Thyroid gland (tissue), 4 donors: ENCODE data around the gene SLC24A4. TPM values are rescaled to one million over a fixed set of nuclear protein-coding genes. Genes with fewer than 3 reads are reported as not detected.

Experiments
- DNase-seq, 2 donors: peaks; one replicate each; pipeline ENCODE4 v3.0.0-alpha.2; 2019
- H3K27ac ChIP-seq, 3 donors: fragments of 200-600 bp; sonication (generic); 1 replicate in 2 of 3; 2 replicates in 1 of 3; pipeline ENCODE4 v1.5.1; 2016 to 2019; ENCODE audit warnings: mild to moderate bottlenecking in 1 of 3, moderate library complexity in 1 of 3
- H3K27me3 ChIP-seq: fragments of 200-600 bp; sonication (generic); one replicate; pipeline ENCODE4 v1.5.1; 2019
- H3K36me3 ChIP-seq, 2 donors: fragments of 200-600 bp; sonication (generic); one replicate each; pipeline ENCODE4 v1.5.1; 2016 to 2019
- H3K4me1 ChIP-seq, 2 donors: fragments of 200-600 bp; sonication (generic); one replicate each; pipeline ENCODE4 v1.5.1; 2017 to 2019
- H3K4me3 ChIP-seq, 3 donors: fragments of 200-600 bp; sonication (generic); replicated peaks in 1 of 3; 1 replicate in 2 of 3; 2 replicates in 1 of 3; pipeline ENCODE4 v1.5.1; 2016; ENCODE audit warnings: mild to moderate bottlenecking in 1 of 3
- H3K9me3 ChIP-seq: fragments of 200-600 bp; sonication (generic); one replicate; pipeline ENCODE4 v1.5.1; 2017
- CTCF ChIP-seq, 6 experiments: fragments of 200-600 bp in 3 of 6; fragments of 450-650 bp in 3 of 6; sonication (generic) in 3 of 6; IDR thresholded peaks; one replicate each; pipeline ENCODE4 v1.5.1; 2016 to 2019; ENCODE audit warnings: antibody characterized with exemption in 6 of 6, mild to moderate bottlenecking in 2 of 6, inconsistent platforms in 1 of 6, moderate library complexity in 1 of 6
- POLR2A ChIP-seq, 2 donors: fragments of 450-650 bp; IDR thresholded peaks; one replicate each; pipeline ENCODE4 v1.6.1; 2017; ENCODE audit warnings: antibody characterized with exemption in 2 of 2, mild to moderate bottlenecking in 2 of 2, moderate library complexity in 1 of 2
- WGBS, 2 donors: methylation state at CpG; one replicate each; pipeline ENCODE4 v1.1.5; 2017; 5-methylcytosine and 5-hydroxymethylcytosine counted together
- intact Hi-C: fragments of 100-400 bp; cut with DNase I; formaldehyde crosslinking; loops from one replicate; pipeline ENCODE4 v1.15.1; 2023
- total RNA-seq, 4 donors: library from RNA; depleted of rRNA; stranded (reverse); fragments of >200 nt; gene quantifications; one replicate each; pipeline ENCODE4 v1.2.3, GENCODE V29; 2016

Gene SLC24A4
- total RNA-seq, 4 donors from 2014 or later: 0.05 to 0.46 (median 0.19) TPM

- H3K4me1 ChIP-seq: no peaks in the 10 kb centered on the region
- DNase-seq: no peak
- intact Hi-C loops: no loop called here
- H3K4me3 ChIP-seq: no peak overlapping the region
- no peaks in the 10 kb centered on the region for H3K9me3 ChIP-seq
- 72 to 75% methylated on average over 7 of the region's 7 CpGs for WGBS, 2 donors
- no peaks in the 10 kb centered on the region for H3K27me3 ChIP-seq
- H3K36me3 ChIP-seq: no peaks in the 10 kb centered on the region
- no peak overlapping the region for H3K27ac ChIP-seq
- TF ChIP-seq POLR2A (IDR thresholded peaks at IDR 0.05) (no peak), CTCF (IDR thresholded peaks at IDR 0.05) (no peak)
Measured at GRCh38 chr14:92309968-92310530, 12.9 kb upstream of the SLC24A4 start.

DNA sequence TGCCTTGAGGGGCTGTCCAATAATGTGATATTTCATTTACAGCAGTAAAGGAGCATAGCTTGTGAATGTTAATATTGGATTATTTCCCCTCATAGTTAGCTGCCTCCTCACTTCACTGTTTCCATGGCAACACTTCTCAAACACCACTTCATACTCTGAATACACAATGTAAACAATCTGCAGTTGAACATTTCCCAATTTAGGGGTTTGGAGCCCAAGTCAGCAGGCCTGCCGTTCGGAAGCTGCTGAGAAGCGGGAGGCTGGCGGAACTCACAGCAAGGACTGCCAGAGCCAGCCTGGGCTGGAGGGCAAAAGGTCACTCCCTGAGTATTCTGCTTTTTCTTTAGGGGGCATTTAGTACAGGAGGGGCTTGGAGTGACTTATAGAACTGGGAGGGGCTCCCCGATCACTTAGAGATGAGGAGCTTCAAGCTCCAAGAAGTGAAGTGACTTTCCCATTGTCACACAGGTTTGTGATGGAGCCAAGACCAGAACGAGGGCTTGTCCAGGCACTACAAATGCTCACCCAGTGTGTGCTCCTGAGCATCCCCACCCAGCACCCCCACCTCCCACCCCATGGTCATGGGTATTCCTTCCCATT is 12.1 kb upstream of the SLC24A4 start:
- intact Hi-C loops: no loop called here
- Histone ChIP-seq H3K4me1 (no peaks in the 10 kb centered on the region), H3K9me3 (no peaks in the 10 kb centered on the region), H3K36me3 (no peaks in the 10 kb centered on the region), H3K27ac (no peak overlapping the region), H3K27me3 (no peaks in the 10 kb centered on the region), H3K4me3 (no peak overlapping the region)
- 78 to 79% methylated on average over 6 of the region's 6 CpGs for WGBS, 2 donors
- DNase-seq: no peak
- TF ChIP-seq CTCF (IDR thresholded peaks at IDR 0.05) (no peak), POLR2A (IDR thresholded peaks at IDR 0.05) (no peak)

GRCh38 chr14:92314182-92314581 is 8.8 kb upstream of the SLC24A4 start:
- TF ChIP-seq POLR2A (IDR thresholded peaks at IDR 0.05) (no peak), CTCF (IDR thresholded peaks at IDR 0.05) (no peak)
- intact Hi-C loops: no loop called here
- H3K36me3 ChIP-seq: no peaks in the 10 kb centered on the region
- no peaks in the 10 kb centered on the region for H3K9me3 ChIP-seq
- H3K27ac ChIP-seq: no peak overlapping the region
- H3K4me3 ChIP-seq: no peak overlapping the region
- H3K27me3 ChIP-seq: no peaks in the 10 kb centered on the region
- no peaks in the 10 kb centered on the region for H3K4me1 ChIP-seq
- no peak for DNase-seq
- WGBS, 2 donors: 84 to 89% methylated on average over 1 of the region's 1 CpG

DNA sequence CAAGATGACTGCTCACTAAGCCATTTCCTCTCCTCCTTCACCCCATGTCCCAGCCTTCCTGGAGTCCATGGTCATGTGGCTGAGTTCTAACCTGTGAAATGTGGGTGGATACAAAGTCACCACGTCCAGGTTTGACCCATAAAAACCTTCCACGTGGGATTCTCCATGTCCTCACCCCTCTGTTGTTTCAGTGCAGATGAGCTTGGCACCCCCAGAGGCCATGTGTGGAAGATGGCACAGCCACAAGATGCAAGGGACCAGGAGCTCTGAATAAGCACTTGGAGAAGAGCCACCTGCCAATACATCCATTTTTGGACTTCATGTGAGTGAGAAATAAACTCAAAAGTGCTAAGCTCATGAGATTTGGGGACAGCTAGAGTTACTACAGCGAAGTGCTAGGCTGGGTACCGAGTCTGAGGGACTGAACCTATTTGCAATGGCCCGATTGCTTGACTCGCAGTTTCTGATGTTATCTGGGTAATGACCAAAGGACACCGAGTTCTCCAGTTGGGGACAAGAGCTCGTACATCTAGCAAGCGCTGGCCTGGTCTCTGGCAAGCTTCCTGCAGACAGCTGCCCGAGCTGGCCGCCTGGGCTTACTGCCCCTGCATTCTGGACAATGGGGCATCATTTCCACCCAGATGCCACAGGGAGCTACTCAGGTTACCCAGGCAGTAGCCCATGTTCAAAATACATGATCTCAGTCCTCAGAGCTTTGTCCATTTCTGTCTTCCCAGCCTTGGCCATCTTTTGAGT is 7.7 kb upstream of the SLC24A4 start:
- 70 to 74% methylated on average over 11 of the region's 11 CpGs for WGBS, 2 donors
- intact Hi-C loops: no loop called here
- Histone ChIP-seq H3K4me1 (no peaks in the 10 kb centered on the region), H3K4me3 (no peak overlapping the region), H3K27ac (no peak overlapping the region), H3K36me3 (no peaks in the 10 kb centered on the region), H3K27me3 (no peaks in the 10 kb centered on the region), H3K9me3 (no peaks in the 10 kb centered on the region)
- no peak for TF ChIP-seq POLR2A (IDR thresholded peaks at IDR 0.05)
- TF ChIP-seq CTCF (IDR thresholded peaks at IDR 0.05): no peak
- no peak for DNase-seq

- WGBS, 2 donors: 37 to 38% methylated on average over 4 of the region's 4 CpGs
- intact Hi-C loops: no loop called here
- no peak for DNase-seq
- Histone ChIP-seq H3K36me3 (no peaks in the 10 kb centered on the region), H3K9me3 (no peaks in the 10 kb centered on the region), H3K4me3 (no peak overlapping the region), H3K27me3 (no peaks in the 10 kb centered on the region), H3K27ac (no peak overlapping the region), H3K4me1 (no peaks in the 10 kb centered on the region)
- no peak for TF ChIP-seq POLR2A (IDR thresholded peaks at IDR 0.05)
- TF ChIP-seq CTCF (IDR thresholded peaks at IDR 0.05): no peak
Measured at GRCh38 chr14:92316176-92316575, 6.8 kb upstream of the SLC24A4 start.
